ENCODE results near the gene SEMA6A.

SEMA6A gene

GRCh38 chr5:116521173-116521872 lies 53.3 kb downstream of the SEMA6A start:
- DNase-seq = no peak

GRCh38 chr5:116520771-116521170 lies 53.9 kb downstream of the SEMA6A start:
- DNase-seq = no peak

- DNase-seq = no peak
Measured at GRCh38 chr5:116518423-116518822, 56.2 kb downstream of the SEMA6A start.

- no peak for DNase-seq
Measured at GRCh38 chr5:116517488-116517887, 57.1 kb downstream of the SEMA6A start.

GRCh38 chr5:116516021-116516420 lies 58.6 kb downstream of the SEMA6A start:
- no peak for DNase-seq

- no peak for DNase-seq
Measured at GRCh38 chr5:116514421-116514970, 60.1 kb downstream of the SEMA6A start.

GRCh38 chr5:116510517-116510916 lies 64.1 kb downstream of the SEMA6A start:
- DNase-seq = no peak

GRCh38 chr5:116509483-116510244 lies 65.0 kb downstream of the SEMA6A start:
- DNase-seq = no peak

- DNase-seq = no peak
Measured at GRCh38 chr5:116508835-116509234, 65.8 kb downstream of the SEMA6A start.

- DNase-seq = no peak
Measured at GRCh38 chr5:116507941-116508655, 66.5 kb downstream of the SEMA6A start.

- DNase-seq = no peak
Measured at GRCh38 chr5:116507051-116507537, 67.5 kb downstream of the SEMA6A start.

- DNase-seq = no peak
Measured at GRCh38 chr5:116506488-116506887, 68.1 kb downstream of the SEMA6A start.

- no peak for DNase-seq
Measured at GRCh38 chr5:116504593-116505166, 69.9 kb downstream of the SEMA6A start.

- no peak for DNase-seq
Measured at GRCh38 chr5:116502616-116503015, 72.0 kb downstream of the SEMA6A start.

GRCh38 chr5:116502138-116502537 lies 72.5 kb downstream of the SEMA6A start:
- no peak for DNase-seq

GRCh38 chr5:116498503-116499048 lies 76.0 kb downstream of the SEMA6A start:
- no peak for DNase-seq

GRCh38 chr5:116497631-116498030 lies 77.0 kb downstream of the SEMA6A start:
- no peak for DNase-seq

GRCh38 chr5:116495786-116496357 lies 78.8 kb downstream of the SEMA6A start:
- DNase-seq = no peak

- DNase-seq = no peak
Measured at GRCh38 chr5:116494784-116495450, 79.7 kb downstream of the SEMA6A start.

GRCh38 chr5:116492776-116493175 lies 81.8 kb downstream of the SEMA6A start:
- no peak for DNase-seq

GRCh38 chr5:116492016-116492623 lies 82.5 kb downstream of the SEMA6A start:
- DNase-seq = no peak

Measured in activated CD4-positive, alpha-beta T cell treated with anti-CD3 and anti-CD28 coated beads, Interleukin-2, amount 50 U/mL, for 16 hours (primary cell).